GM19099 (cell line): ENCODE data around the gene TAF4B.

ENCODE experiments used
- POLR2A ChIP-seq: IDR thresholded peaks from 3 replicates; pipeline ENCODE4 v1.6.1; 2011; ENCODE audit warnings: low read depth; ENCODE audit not compliant: insufficient read length; ENCODE audit errors: extremely low read depth

The TAF4B gene

DNA sequence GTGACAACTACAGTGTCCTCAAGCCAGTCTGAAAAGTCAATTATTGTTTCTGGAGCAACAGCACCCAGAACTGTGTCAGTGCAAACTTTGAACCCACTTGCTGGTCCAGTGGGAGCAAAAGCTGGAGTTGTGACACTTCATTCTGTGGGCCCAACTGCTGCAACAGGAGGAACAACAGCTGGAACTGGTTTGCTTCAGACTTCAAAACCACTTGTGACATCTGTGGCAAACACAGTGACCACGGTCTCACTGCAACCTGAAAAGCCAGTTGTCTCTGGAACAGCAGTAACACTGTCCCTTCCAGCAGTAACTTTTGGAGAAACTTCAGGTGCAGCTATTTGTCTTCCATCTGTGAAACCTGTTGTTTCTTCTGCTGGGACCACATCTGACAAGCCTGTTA is 59.8 kb downstream of the TAF4B start:
- no peak for TF ChIP-seq POLR2A

GRCh38 chr18:26287644-26288043 is 61.4 kb downstream of the TAF4B start:
- TF ChIP-seq POLR2A: no peak

DNA sequence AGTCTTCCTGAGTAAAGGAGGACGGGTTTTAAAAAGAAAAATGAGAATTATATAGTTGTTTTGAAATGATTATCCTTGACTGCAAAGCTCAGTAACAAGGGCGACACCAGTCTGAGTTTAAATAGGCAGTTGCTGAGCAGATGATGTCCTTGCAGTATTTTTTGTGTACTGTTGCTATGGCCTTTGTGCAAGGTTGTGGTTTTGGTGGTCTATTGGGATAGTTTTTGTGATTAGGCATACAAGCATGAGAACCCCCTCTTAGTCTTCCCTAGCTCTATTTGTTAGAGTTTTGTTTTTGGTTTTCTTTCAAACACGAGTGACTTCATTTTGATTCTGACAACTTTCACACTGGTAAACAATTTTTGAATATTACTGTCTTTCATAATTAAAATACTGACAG is 64.1 kb downstream of the TAF4B start:
- no peak for TF ChIP-seq POLR2A

- no peak for TF ChIP-seq POLR2A
Observed at GRCh38 chr18:26293982-26294381, 67.7 kb downstream of the TAF4B start.

- TF ChIP-seq POLR2A: no peak
Observed at GRCh38 chr18:26298107-26298506, 71.9 kb downstream of the TAF4B start.

GRCh38 chr18:26301681-26302080 is 75.4 kb downstream of the TAF4B start:
- no peak for TF ChIP-seq POLR2A

DNA sequence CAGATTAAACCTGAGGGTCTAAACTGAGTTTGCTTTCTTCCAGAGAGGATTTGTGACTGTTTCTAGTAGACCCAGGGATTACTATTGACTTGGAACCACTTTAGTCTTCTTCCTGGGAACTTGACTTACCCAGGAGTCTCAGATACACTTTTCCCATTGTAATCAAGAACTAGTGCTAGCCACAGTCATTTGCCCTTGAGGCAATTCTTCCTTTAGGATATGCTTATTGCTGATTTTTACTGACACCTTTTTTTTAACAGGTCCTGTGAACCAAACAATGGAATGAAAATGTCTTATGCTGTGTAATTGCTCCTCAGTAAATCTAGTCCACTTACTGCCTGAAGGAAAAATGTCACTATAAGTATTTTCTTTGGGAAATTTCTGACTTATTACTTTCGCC is 78.3 kb downstream of the TAF4B start:
- no peak for TF ChIP-seq POLR2A

DNA sequence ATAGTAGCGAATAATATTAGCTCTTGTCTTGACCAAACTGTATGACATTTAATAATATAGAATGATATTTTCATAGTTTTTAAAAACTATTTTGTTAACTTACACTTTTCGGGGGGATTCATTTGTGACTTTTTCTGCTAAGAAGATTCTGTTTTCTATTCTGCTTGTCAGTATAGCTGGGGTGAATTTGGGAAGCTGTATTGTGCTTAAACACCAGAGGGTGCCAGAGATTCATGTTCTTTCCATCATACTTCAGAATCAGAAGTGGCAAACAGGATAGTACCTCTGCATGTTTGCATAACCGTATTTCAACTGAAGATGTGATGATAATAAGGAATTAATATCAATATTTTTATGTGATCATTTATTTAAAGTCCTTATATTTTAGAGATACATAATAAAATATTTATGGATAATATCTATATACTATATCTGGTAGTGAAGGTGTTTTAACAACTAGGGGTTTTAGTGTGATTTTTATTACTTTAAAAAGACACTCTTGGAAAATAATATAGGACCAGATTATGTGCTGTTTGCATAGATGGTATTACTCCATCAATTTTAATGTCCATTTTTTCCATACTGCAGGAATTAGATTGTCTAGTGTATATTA is 81.0 kb downstream of the TAF4B start:
- no peak for TF ChIP-seq POLR2A

DNA sequence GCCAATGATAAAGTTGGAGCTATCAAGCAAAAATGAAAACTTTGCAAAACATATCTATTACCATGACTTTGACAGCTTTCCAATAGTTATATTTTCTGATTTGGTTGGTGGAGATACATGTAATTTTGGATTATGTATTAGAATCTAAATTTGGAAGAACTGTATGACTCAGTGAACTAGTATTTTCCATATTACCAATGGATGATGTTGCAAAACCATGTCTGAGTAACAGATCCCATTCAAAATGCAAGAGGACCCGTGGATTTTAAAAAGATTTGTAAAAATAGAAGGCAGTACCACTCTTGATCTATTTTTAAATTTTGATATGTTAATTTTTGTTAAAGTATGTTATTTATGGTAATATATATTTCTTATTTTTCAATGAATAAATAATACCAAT is 83.0 kb downstream of the TAF4B start:
- TF ChIP-seq POLR2A: no peak

DNA sequence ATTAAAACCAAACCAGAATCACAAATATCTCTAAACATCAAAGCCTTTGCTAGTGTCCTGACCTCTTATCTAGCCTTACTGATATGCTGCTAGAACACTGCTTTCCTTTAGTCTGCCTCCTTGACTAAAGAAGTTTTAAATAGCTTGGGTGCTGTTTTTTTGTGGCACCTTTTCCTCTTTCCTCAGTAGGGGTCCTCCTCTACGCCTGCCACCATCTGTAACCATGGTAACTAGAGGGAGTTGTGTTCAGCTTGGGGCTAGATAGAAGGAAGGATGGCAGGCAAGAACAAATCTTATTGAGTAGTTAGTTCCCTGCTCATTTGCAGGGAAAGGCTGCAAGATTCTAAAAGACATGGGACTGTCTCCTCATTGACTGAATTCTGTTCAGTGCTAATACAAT is 86.0 kb downstream of the TAF4B start:
- no peak for TF ChIP-seq POLR2A

DNA sequence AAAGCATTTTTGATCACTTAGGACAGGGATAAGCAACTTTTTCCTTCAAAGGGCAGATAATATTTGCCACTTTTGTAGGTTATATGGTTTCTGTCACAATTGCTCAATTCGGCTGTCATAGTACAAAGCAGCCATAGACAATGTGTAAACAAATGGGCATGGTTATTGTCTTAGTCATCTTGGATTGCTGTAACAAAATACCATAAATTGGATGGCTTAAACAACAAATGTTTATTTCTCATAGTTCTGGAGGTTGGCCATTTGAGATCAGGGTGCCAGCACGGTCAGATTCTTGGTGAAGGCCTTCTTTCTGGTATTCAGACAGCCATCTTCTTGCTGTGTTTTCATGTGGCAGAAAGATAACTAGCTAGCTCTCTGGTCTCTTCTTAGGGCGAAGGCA is 91.2 kb downstream of the TAF4B start:
- no peak for TF ChIP-seq POLR2A

GRCh38 chr18:26320686-26321085 is 94.4 kb downstream of the TAF4B start:
- no peak for TF ChIP-seq POLR2A

DNA sequence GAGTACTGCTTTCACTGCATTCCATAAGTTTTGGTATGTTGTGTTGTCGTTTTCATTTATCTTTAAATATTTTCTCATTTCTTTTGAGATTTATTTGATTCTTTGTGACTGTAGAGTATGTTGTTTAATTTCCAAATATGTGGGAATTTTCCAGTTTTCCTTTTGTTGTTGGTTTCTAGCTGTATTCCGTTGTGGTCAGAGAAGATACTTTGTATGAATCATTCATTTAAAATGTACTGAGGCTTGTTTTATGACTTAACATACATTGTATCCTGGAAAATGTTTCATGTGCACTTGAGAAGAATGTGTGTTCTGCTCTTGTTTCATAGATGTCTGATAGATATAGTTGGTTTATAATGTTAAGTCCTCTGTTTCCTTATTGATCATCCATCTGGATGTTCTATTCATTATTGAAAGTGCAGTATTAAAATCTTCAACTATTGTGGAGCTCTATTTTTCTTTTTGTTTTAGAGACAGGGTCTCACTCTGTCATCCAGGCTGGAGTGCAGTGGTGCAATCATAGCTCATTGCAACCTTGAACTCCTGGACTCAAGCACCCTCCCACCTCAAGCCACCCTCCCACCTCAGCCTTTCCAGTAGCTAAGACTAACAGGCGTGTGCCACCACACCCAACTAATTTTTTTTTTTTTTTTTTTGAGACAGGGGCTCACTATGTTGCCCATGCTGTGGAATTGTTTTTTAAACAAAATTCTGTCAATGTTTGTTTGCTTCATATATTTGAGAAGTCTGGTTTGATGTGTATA is 96.8 kb downstream of the TAF4B start:
- no peak for TF ChIP-seq POLR2A

- TF ChIP-seq POLR2A: no peak
Observed at GRCh38 chr18:26325771-26326170, 99.5 kb downstream of the TAF4B start.

- TF ChIP-seq POLR2A: no peak
Observed at GRCh38 chr18:26327062-26327461, 100.8 kb downstream of the TAF4B start.

- TF ChIP-seq POLR2A: no peak
Observed at GRCh38 chr18:26332991-26333390, 106.7 kb downstream of the TAF4B start.

DNA sequence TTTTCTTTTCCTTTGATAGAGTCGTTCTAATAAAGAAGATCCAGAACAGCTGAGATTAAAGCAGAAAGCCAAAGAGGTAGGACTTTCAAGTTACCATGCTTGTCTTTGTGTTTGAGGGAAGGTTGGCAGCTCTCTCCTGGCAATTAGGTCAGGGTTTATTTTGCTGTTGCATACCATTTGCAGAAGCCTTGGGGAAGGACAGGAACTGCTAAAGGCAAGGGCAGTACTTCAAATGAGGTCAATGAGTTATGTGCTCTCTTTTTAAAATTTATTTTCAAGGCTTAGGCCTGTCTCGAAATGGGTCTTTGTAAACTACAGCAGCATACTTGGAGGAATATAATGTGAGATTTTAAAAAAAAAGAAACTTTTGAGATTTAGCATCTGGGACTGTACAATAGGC is 108.9 kb downstream of the TAF4B start:
- TF ChIP-seq POLR2A: no peak
